Keratinocyte (primary cell): Measurements from ENCODE around the gene PNLIP. TPM values are rescaled to one million over a fixed set of nuclear protein-coding genes. Genes with fewer than 3 reads are reported as not detected.

ENCODE experiments used
- DNase-seq: peaks from one replicate; pipeline ENCODE4 v3.0.0-alpha.2; 2011; ENCODE audit warnings: low read depth, missing footprints, low spot score
- FAIRE-seq: peaks from 2 replicates; lab custom pipeline; 2011; peaks lifted over from hg19 to GRCh38; lab: Jason Lieb, UNC
- H2AFZ ChIP-seq: 2 replicates; pipeline ENCODE4 v1.6.0; 2012; ENCODE audit warnings: low read length, control low read depth, inconsistent platforms; ENCODE audit not compliant: control insufficient read depth
- H3K27ac ChIP-seq: 2 replicates; pipeline ENCODE4 v1.5.1; 2011; ENCODE audit warnings: low read length; ENCODE audit not compliant: control insufficient read depth, insufficient read depth
- H3K27me3 ChIP-seq: 3 replicates; pipeline ENCODE4 v1.6.0; 2011; ENCODE audit warnings: low read length; ENCODE audit not compliant: control insufficient read depth, insufficient read depth; ENCODE audit errors: extremely low read depth
- H3K36me3 ChIP-seq, 2 experiments: 2 replicates in 1 of 2; 3 replicates in 1 of 2; pipeline ENCODE4 v1.5.1; 2011; ENCODE audit warnings: low read length in 2 of 2, mild to moderate bottlenecking in 1 of 2; ENCODE audit not compliant: control insufficient read depth in 2 of 2, insufficient read depth in 2 of 2; ENCODE audit errors: extremely low read depth in 1 of 2
- H3K4me1 ChIP-seq: 3 replicates; pipeline ENCODE4 v1.5.1; 2011; ENCODE audit warnings: low read length; ENCODE audit not compliant: control insufficient read depth, insufficient read depth; ENCODE audit errors: extremely low read depth
- H3K4me2 ChIP-seq: 3 replicates; pipeline ENCODE4 v1.6.0; 2011; ENCODE audit warnings: low read depth, low read length; ENCODE audit not compliant: control insufficient read depth, insufficient read depth; ENCODE audit errors: extremely low read depth
- H3K4me3 ChIP-seq, 3 experiments: fragments of 200-600 bp in 1 of 3; sonication (generic) in 1 of 3; 2 replicates in 2 of 3; 3 replicates in 1 of 3; pipeline ENCODE4 v1.5.1; 2011 to 2016; ENCODE audit warnings: low read length in 3 of 3, mild to moderate bottlenecking in 3 of 3, control low read depth in 2 of 3, inconsistent platforms in 1 of 3, low read depth in 1 of 3, mixed read lengths in 1 of 3, mixed run types in 1 of 3, moderate library complexity in 1 of 3; ENCODE audit not compliant: control insufficient read depth in 2 of 3, insufficient read depth in 2 of 3; ENCODE audit errors: extremely low read depth in 1 of 3
- H3K79me2 ChIP-seq: 2 replicates; pipeline ENCODE4 v1.6.0; 2012; ENCODE audit warnings: low read length; ENCODE audit not compliant: control insufficient read depth, insufficient read depth
- H3K9ac ChIP-seq: 3 replicates; pipeline ENCODE4 v1.6.0; 2011; ENCODE audit warnings: low read length; ENCODE audit not compliant: control insufficient read depth, insufficient read depth; ENCODE audit errors: extremely low read depth
- H3K9me1 ChIP-seq: 3 replicates; pipeline ENCODE4 v1.6.0; 2011; ENCODE audit warnings: low read length; ENCODE audit not compliant: control insufficient read depth, insufficient read depth; ENCODE audit errors: extremely low read depth
- H3K9me3 ChIP-seq: 2 replicates; pipeline ENCODE4 v1.5.1; 2012; ENCODE audit warnings: low read depth, low read length; ENCODE audit not compliant: control insufficient read depth
- H4K20me1 ChIP-seq: 3 replicates; pipeline ENCODE4 v1.6.0; 2011; ENCODE audit warnings: low read length; ENCODE audit not compliant: control insufficient read depth, insufficient read depth; ENCODE audit errors: extremely low read depth
- CTCF ChIP-seq, 3 experiments: IDR thresholded peaks in 1 of 3; conservative IDR thresholded peaks in 1 of 3; optimal IDR thresholded peaks in 1 of 3; 2 replicates in 2 of 3; 3 replicates in 1 of 3; pipeline versions ENCODE3 to v1.5.1; 2011; ENCODE audit warnings: low read length in 3 of 3, mild to moderate bottlenecking in 3 of 3, moderate library complexity in 2 of 3, control low read depth in 1 of 3, inconsistent platforms in 1 of 3; ENCODE audit not compliant: insufficient read depth in 2 of 3; ENCODE audit errors: extremely low read depth in 1 of 3
- EZH2 ChIP-seq: IDR thresholded peaks from one replicate; pipeline ENCODE4 v1.6.1; 2012; ENCODE audit warnings: inconsistent platforms, mild to moderate bottlenecking, low read length, moderate library complexity
- dilution Hi-C: fragments of 300-500 bp; cut with MboI; formaldehyde crosslinking; loops from one replicate; pipeline ENCODE4 v1.7.0; 2020; ENCODE audit warnings: low sequenced_read_pairs; ENCODE audit not compliant: extremely low pct_ligation_motif_present
- polyA plus RNA-seq, 5 experiments: library from polyadenylated mRNA; depleted of rRNA in 3 of 5; stranded (reverse) in 3 of 5; stranded (forward) in 1 of 5; unstranded in 1 of 5; fragments of >200 nt; gene quantifications; 1 replicate in 1 of 5; 2 replicates in 3 of 5; 3 replicates in 1 of 5; pipeline versions ENCODE4 v1.2.1 to v1.2.3, GENCODE V29; 2011 to 2012; ENCODE audit warnings: missing spikeins in 2 of 5, low read depth in 1 of 5, low replicate concordance in 1 of 5

PNLIP gene
- polyA plus RNA-seq, 1 donor (not counting 4 experiments of a cell fraction or from before 2014, with no cell fraction given) = not detected

GRCh38 chr10:116593139-116593740 is 47.5 kb downstream of the PNLIP start:
- no peaks in the 10 kb centered on the region for H3K36me3 ChIP-seq
- no peaks in the 10 kb centered on the region for H3K9me3 ChIP-seq
- FAIRE-seq (no peak), DNase-seq (no peak)
- no peak for TF ChIP-seq CTCF (optimal IDR thresholded peaks at IDR 0.05 in 1 of 3, IDR thresholded peaks at IDR 0.05 in 1 of 3, conservative IDR thresholded peaks at IDR 0.05 in 1 of 3; ENCODE audit: extremely low read depth in 1 of 3, insufficient read depth in 2 of 3, low read length in 3 of 3)
- TF ChIP-seq EZH2 = no peak
- no peak overlapping the region for H3K4me3 ChIP-seq
- no peak overlapping the region for H3K4me2 ChIP-seq
- H4K20me1 ChIP-seq = no peaks in the 10 kb centered on the region
- H3K9me1 ChIP-seq = no peaks in the 10 kb centered on the region
- H3K79me2 ChIP-seq = no peaks in the 10 kb centered on the region
- H3K4me1 ChIP-seq = no peaks in the 10 kb centered on the region
- H3K9ac ChIP-seq = no peak overlapping the region
- no peak overlapping the region for H2AFZ ChIP-seq
- dilution Hi-C loops = no loop called here
- H3K27ac ChIP-seq = no peak overlapping the region
- H3K27me3 ChIP-seq = peaks cover 4% of the 10 kb centered on the region

GRCh38 chr10:116594525-116595035 is 48.8 kb downstream of the PNLIP start:
- no peaks in the 10 kb centered on the region for H3K4me1 ChIP-seq
- H3K4me2 ChIP-seq = no peak overlapping the region
- H4K20me1 ChIP-seq = no peaks in the 10 kb centered on the region
- H3K9me1 ChIP-seq = no peaks in the 10 kb centered on the region
- TF ChIP-seq CTCF (optimal IDR thresholded peaks at IDR 0.05 in 1 of 3, IDR thresholded peaks at IDR 0.05 in 1 of 3, conservative IDR thresholded peaks at IDR 0.05 in 1 of 3; ENCODE audit: extremely low read depth in 1 of 3, insufficient read depth in 2 of 3, low read length in 3 of 3) (no peak), EZH2 (no peak)
- no peak overlapping the region for H3K4me3 ChIP-seq
- H3K9me3 ChIP-seq = no peaks in the 10 kb centered on the region
- no peaks in the 10 kb centered on the region for H3K36me3 ChIP-seq
- no peak for FAIRE-seq
- DNase-seq = no peak
- H3K27ac ChIP-seq = no peak overlapping the region
- no peak overlapping the region for H2AFZ ChIP-seq
- dilution Hi-C loops = no loop called here
- peaks cover 6% of the 10 kb centered on the region for H3K27me3 ChIP-seq
- no peaks in the 10 kb centered on the region for H3K79me2 ChIP-seq
- H3K9ac ChIP-seq = no peak overlapping the region
